ENCODE results near the gene NACAD.

The NACAD gene

DNA sequence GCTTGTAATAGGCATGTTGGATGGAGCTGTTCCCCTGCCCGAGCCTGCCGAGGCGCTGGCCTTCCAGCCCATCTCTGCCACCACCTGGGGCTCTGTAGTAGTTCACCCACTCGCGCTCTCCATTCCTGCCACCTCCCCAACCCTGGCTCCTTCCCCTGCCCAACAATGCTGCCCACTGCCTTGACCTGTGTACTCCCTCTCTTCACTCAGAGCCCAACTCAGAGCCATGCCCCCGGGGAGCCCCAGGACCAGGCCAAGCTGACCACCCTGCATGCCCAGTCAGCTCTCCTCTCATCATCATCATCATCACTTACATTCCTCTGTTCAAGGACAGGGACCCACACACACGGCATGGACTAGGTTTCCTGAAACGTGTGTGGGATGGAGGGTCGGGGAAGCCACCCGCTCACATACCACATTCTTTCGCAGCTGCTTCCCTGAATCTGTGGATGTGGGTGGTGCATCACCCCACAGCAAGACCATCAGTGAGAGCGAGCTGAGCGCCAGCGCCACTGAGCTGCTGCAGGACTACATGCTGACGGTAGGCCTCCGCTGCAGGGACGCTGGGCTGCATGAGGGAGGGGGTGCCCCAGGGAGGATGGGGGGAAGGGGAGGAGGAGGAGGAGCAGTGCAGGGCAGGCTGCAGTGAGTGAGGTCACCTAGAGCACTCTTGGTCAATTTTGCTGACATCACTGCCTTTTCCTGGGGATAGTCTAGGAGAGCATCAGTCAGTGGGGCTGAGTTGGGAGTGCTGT lies 15.6 kb downstream of the NACAD start:
- DNase-seq, result no peak

DNA sequence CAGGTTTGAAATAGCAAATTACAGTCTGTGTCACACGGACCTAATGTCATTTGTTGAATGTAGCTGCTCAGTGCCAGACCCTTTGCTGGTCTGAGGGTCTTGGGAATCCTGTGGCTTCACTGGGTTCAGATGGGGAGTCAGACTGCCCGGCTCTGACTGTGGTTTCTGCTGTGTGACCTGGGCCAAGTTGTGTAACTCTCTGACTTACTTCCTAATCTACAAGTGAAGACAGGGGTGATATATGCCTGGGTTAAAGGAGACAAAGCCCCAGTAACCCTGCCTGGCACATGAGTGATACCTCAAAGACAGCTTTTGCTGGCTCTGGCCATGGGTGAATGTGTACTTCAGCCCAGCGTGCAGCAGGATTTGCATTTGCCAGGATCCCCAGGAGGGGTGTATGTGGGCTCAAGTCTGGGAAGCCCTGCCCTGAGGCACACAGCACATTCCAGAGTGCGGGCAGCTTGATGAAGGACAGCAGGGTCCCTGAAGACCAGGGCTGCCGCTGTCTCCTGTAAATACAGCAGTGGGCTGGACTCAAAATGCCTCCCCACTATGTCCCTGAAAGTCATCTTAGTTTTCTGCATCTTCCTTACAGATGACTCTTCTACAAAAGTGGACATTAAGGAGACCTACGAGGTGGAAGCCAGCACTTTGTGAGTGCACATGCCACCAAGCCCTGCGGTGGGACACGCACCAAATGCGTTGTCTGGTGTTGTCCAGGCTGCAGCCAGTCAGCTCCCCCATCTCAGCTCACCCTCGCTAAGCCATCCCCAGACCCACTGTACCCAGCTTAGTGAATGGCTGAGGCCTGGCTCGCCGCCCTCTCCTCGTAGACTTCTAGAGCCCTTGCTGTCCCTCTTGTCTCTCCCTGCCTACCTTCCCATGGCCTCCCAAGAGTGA lies 16.4 kb downstream of the NACAD start:
- no peak for DNase-seq

DNA sequence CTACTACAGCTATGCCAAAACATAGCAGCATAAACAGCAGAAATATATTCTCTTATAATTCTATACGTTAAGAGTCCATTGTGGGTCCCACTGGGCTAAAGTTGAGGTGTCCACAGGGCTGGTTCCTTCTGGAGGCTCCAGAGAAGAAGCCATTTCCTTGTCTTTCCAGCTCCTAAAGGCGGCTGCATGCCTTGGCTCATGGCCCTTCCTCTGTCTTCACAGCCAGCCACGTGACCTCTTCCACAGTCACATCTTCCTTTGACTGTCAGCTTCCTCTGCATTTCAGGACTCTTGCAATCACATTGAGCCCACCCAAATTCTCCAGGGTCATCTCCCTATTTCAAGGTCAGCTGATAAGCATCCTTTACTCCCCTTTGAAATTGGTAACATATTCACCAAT lies 17.2 kb downstream of the NACAD start:
- DNase-seq, result no peak

DNA sequence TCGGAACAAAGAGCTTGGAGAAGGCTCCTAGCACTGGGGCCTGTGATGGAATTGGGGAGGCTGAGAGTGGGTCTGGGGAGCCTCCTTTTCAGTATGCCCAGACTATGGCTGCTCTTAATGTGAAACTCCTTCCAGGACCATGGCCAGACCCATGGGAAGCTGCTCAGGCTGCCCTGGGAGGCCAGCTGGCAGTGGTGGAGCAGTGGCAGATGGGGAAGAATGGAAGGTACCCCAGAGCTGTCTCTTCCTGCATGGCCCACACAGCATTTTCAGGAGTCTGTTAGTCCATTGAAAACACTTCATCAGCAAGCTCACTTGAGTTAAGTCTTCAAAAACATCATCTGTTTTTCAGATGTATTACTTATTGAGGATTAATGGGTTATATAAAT lies 18.5 kb downstream of the NACAD start:
- DNase-seq, result no peak

DNA sequence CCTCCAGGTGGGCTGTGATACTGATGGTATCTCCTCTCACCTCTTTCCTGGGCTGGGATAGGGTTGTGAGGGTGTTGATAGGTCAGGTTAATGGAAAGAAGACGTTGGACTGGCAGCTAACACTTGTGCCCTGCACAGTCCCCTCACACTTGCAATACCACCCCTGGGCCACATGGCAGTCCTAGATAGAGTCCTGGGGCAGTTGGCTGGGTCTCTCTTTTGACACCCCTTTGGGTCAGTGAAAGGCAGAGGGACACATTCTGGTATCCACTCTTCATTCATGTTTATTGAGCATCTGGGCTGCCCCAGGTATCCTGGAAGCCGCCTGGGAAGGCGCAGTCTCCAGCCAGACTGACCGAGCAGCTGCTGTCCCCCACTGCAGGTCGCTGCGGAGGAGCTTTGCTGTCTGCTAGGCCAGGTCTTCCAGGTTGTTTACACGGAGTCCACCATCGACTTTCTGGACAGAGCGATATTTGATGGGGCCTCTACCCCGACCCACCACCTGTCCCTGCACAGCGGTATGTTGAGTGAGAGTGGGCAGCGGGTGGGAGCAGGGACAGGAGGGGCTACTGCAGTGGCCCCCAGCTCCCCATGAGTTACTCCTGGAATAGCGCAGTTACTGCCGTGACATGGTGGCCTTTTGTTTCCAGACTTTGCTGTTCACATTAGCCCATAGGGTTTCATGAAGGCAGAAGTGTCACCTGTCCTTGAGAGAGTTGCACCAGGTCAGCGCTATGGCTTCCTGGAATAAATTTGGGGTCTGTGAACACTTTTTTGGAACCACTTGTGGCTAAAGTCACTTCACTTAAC lies 19.1 kb downstream of the NACAD start:
- no peak for DNase-seq

DNA sequence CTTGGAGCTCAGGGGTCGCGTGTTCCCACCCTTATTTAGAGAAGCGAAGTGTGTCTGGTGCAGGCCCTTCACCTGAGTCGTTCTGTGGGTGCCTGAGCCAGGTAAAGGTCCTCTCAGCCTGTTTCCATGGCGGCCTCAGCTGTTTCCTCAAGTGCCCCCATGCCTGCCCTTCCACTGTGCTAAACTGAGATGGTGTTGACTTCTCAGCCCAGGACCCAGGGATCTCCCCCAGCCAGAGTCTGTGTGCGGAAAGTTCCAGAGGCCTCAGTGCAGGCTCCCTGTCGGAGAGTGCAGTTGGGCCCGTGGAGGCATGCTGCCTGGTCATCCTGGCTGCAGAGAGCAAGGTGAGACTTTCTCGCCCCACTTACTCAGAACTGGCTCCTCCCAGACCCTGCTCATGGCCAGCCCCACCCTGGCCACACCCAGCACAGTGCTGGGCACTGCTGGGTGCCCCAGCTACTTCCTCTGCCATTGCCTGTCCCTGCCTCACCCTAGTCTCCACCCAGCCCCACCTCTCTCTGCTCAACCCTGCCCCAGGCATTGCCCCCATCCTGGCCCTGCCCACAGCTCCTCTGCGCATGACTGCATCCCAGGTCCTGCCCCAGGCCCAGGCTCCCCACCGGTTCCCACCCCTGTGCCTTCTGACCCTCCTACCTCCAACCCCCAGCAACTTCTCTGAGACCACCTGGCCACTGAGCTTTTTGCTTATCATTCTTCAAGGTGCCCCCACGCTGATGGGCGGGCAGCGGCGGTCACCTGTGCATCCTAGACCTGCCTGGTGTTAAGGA lies 20.3 kb downstream of the NACAD start:
- DNase-seq, result no peak

DNA sequence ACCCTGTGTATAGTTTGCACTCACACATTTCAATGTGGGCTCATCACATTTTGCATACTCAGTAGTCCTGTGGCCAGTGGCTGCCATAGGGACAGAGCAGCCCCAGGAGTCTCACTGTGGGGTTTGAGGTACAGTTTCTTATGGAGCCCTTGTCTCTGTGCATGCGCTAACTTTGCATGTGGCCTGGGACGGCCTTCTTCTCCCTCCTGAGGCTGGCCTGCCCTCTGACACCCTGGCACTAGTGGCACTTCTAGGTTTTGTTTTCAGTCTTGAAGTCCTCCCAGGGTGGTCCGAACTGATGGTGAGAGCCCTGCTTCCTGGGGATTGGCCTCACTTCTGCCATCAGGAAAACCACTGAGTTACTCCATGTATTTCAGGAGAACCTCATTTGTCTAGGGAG lies 21.2 kb downstream of the NACAD start:
- no peak for DNase-seq

DNA sequence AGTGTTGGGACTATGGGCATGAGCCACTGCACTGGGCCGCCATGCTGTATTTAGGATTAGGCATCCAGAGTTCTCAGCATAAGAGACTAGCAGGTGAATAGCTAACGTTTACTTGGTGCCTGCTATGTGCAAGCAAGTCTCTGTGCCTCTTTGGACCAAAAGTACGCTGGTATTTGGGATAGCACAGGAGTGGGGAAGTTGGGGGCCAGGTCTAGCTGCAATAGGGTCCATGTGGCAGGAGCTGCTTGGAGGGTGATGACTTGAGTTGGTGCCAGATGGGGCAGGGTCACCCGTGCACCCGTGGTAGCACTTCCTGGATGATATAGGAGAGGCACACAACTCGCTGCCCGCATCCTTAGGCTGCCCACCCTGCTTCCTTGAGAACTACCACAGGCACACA lies 22.4 kb downstream of the NACAD start:
- no peak for DNase-seq

DNA sequence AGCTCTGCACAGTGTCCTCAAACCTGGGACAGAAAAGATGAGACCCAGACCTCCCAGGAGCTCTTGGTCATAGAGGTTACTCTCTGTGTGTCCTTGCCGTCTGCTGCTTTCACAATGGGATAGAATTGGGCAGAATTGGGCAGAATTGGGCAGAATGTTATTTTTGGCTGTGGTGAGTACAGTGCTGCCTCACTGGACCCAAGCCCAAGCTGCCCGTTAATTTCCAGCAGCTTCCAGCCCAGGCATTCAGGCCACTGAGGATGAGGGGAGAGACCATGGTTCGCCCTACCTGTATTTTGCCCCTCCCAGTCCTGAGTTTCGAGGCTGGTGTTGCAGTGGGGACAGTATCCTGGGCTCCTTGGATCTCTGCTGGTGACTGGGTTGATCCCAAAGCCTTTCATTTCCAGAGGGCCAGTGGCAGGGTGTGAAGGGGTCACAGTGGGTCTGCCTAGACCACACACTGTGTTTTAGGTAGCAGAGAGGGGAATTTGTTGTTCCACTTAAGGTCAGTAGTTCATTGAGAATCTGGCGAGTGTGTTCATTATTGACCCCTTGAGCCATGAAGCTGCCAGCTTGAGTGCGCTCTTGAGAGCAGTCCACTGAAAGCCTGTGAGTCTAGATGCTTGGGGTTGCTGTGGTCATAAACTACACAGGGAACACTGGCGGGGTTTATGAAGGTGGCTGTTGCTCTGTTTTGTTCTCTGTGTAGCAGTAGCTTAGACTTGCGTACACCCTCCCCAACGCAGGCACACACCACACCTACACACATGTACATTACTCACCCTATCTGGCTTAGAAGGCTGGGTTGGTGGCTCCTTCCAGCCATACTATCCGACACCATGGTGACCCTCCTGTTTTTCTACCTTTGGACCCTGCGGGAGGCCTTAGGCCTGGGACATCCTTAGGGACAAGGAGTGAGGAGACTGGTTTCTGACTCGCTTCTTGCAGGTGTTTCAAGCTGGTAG lies 23.5 kb downstream of the NACAD start:
- no peak for DNase-seq

DNA sequence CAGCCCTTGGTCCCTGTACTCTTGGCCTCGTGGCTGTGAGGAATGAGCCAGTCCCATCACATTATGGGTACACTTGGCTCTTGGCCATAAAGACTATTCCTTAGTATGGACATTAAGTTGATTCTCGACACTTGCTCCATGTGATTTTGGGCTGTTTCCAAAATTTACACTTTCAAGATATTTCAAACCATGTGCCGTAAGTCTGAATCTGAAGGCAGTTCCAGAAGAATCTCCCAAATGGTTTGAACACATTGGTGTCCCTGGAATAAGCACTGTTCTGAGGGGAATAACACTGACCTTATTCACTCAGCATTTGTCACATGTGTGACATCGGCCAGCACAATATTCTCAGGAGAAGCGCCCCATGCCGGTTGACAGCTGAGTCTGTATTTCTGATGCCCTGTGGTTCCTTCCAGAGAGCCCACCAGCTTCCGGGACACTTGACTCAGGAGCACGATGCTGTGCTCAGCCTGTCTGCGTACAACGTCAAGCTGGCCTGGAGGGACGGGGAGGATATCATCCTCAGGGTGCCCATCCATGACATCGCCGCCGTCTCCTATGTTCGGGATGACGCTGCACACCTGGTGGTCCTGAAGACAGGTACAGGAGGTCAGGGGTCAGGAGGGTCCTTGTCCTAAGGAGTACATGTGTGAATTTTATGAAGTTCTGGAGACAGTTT lies 24.6 kb downstream of the NACAD start:
- DNase-seq, result no peak

DNA sequence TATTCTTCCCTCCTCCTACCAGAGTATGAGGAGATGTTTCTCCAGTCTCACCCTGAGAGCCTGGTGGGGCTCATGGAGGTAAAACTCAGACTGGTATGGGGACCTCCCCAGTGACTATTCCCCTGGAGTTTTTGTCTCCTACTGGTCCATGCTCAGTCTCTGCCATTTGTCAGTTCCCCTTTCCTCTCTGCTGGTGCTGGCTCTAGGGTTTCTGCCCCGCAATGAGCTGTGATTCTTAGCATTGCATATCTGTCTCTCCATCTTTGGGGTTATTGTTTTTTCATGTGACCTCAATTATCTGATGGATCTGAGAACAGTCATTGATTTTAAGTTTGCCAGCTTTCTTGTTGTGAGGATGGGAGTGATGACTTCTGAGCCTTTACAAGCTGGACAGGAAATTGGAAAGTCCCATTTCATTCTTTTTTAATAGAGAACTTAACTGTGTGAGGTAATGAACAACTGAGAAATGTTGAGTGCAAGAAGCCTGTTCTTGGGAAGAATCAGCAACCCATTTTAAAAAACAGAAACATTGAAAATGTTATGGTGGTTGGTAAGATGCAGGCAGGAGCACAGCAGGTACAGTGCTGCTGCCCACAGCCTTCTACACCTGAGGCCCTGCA lies 26.9 kb downstream of the NACAD start:
- no peak for DNase-seq

DNA sequence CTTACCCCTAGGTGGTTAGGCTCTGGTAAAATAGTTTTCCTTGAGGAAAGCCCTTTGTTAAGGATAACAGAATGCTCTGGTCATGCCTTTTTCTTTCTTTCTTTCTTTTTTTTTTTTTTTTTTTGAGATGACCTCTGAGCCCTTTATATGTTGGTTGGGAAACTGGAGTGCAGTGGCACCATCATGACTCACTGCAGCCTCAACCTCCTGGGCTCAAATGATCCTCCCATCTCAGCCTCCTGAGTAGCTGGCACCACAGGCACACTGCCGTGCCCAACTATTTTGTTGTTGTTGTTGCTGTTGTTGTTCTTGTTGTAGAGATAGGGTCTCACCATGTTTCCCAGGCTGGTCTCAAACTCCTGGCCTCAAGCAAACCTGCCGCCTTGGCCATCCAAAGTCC lies 27.4 kb downstream of the NACAD start:
- no peak for DNase-seq

DNA sequence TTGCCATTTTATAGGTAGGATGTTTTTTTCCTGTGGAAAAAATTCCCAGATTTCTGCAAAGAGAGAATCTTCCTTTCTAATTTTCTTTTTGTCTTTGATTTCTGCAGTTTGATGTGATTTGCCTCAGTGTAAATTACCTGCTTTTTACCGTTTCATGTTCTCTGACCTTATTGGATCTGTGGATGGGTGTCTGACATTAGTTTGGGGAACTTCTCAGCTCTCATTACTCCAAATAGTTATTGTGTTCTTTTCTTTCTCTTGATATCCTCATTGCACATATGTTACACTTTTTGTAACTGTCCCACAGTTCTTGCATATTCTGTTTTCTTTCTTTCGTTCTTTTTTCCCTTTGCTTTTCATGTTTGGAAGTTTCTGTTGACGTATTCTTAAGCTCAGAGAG lies 28.5 kb downstream of the NACAD start:
- DNase-seq, result no peak

DNA sequence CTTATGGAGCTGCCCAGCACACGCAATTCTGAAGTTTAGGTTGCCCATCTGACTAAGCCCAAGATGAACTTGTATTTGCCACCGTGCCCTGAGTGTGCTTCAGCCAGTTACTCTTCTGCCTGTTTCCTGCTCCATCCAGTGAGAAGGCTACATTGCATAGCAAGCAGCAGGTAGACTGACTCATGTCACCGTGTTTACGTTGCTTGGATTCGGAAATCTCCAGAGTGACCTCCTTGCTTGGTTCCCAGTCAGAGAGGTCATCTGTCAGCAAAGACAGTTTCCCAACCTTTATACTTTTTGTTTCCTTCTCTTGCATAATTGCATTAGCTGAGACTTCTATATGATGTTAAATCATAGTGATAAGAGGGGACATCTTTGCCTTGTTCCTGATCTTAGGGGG lies 30.9 kb downstream of the NACAD start:
- no peak for DNase-seq

DNA sequence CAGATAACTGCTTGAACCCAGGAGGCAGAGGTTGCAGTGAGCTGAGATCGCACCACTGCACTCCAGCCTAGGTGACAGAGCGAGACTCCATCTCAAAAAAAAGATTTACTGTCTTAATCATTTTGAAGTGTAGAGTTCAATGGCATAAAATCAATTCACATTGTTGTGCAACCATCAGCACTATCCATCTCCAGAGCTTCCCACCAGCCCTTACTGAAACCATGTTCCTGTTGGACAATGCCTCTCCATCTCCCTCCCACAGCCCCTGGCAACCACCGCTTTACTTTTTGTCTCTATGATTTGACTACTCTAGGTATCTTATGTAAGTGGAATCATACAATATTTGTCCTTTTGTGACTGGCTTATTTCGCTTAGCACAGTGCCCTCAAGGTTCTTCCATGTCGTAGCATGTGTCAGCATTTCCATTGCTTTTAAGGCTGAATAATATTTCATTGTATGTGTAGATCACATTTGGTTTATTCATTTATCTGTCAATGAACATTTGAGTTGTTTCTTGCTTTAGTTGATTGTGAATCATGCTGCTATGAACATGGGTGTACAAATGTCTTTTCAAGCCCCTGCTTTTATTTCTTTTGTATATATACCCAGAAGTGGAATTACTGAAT lies 33.1 kb downstream of the NACAD start:
- no peak for DNase-seq

DNA sequence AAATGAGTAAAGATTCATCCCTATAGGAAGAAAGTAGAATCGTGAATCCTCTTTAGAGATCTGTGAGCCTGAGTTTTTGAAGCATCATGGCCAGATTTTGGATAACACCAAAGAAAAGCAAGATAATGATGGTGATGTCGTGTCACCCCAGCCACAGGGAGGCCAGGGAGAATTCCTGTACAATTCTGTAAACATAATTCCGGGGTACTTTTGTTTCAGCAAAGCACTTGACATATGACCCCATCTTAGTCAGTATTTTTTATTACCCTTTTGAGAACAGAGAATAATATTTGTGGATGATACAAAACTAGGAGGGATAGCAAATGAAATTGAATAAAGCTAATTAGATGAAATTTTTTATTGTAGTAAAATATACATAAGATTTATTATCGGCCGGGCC lies 33.8 kb downstream of the NACAD start:
- DNase-seq, result no peak

DNA sequence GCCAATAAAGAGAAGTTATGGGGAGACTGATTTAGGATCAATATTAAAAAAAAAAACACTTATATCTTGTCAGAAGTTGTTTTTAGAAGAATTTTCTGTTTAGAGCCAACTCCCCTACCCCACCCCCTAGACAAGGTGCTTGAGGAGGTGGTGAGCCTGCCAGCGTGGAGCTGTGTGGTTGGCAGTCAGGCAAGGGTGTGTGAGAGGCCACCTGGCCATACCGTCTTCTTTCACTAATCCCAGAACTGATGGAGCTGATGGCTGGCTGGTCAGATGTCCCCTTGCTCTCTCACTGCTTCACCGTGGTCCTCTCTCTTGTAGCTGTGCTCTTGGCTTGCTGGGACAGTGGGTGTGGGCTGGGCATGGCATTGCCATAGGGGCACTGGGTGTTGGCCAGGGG lies 34.3 kb downstream of the NACAD start:
- no peak for DNase-seq

DNA sequence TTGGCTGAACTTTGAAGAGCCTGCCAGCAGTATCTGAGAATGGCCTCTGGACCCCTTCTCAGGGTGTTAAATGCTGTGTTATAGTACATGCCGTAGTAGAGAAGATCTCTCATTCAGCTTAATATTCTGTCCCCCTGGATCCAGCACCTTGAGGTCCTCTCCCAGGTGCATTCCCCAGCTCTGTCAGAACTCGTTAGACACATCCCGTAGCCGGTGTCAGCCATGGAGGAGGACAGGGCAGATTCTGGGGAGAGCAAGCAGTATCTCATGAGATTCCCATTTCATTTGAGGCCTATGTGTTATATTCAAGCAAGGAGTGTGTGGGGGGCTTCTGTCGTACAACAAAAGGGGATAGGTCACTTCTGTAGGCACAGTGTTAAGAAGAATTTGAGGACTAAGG lies 34.8 kb downstream of the NACAD start:
- DNase-seq, result no peak

DNA sequence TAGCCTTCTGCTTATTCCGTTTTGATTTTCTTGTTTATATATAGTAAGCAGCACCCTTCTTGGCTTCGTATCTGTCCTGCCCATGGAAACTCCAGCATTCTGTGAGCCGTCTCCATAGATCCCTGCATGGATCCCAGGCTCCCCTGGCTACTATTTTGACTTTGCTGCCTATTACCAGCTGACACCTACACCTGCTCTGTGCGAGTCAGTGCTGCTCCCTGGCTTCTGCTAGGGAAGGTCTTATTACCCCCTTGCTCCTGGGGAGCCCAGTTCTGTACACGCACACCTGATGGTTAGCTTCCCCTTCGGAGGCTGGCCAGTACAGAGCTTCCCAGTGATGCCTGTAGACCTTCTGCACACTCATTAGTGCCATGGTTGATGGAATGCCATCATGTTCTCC lies 35.4 kb downstream of the NACAD start:
- DNase-seq, result no peak

DNA sequence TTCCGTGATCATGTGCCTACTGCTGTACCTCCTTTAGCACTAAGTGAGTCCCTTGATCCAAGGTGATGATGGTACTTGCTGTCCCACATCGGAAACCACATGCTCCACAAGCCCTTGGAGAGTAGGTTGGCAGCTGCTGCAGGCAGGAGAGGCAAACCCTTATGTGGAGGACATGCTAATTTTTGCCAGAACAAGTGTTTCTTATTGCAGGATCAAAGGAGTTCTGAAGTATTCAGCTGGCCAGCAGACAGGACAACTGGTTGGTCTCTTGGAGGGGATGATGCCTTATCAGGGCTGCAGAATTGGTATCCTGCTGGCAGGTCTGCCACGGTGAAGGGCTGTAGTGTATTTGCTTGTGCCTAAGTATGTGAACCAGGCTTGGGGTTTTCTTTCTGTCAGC lies 36.8 kb downstream of the NACAD start:
- DNase-seq, result no peak

All from CD4-positive, alpha-beta T cell treated with Interleukin-17A for 1 hour (primary cell).